Islet precursor cell (in vitro differentiated cells): ENCODE data around the gene DELE1.

Experiments used
- DNase-seq: peaks from one replicate; pipeline ENCODE4 v3.0.0-alpha.2; 2018

The DELE1 gene, protein sequence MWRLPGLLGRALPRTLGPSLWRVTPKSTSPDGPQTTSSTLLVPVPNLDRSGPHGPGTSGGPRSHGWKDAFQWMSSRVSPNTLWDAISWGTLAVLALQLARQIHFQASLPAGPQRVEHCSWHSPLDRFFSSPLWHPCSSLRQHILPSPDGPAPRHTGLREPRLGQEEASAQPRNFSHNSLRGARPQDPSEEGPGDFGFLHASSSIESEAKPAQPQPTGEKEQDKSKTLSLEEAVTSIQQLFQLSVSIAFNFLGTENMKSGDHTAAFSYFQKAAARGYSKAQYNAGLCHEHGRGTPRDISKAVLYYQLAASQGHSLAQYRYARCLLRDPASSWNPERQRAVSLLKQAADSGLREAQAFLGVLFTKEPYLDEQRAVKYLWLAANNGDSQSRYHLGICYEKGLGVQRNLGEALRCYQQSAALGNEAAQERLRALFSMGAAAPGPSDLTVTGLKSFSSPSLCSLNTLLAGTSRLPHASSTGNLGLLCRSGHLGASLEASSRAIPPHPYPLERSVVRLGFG

DNA sequence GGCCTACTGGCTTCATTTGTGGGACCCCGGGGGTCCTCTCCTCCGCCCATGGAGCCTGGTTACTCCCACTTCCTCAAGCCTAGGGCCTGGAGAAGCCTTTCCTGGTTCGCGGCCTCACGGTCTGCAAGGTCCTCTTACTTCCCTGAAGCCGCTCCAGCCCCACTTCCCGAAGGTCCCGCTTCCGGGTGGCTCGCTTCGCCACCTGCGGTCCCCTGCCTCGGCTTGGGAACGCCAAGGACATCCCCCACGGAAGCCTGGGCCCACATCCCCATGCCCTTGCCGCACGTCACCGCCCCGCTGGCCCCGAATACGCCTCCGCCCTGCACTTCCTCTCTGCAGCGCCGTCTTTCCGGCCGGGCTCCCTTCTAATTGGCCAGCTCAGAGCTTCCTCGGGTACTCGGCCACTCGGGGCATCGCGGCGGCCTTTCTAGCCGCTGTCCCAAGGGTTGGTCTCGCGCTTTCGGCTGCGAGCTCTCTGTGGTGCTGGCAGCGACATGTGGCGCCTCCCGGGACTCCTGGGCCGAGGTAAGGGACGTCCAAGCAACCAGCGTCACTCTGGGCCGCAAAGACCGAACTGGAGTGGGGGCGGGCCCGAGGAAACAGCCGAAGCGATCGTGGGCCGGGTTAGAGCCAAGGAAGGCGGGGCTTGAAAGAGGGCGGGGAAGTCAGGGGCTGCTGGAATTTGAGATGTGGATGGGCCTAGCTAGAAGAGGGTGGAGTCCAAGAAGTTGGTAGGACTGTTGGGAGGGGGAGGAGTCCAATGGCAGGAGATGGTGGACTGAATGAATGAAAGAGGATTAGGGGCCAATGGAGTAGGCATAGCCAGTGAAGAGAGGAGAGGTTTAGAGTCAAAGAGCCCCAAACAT, at the start of gene DELE1:
Gene DELE1 (plus strand): TSS at position 424 of the 866 bp plus-strand sequence. CDS start 71 bp downstream, at position 495.
- DNase-seq: peak; percentile 97

DNA sequence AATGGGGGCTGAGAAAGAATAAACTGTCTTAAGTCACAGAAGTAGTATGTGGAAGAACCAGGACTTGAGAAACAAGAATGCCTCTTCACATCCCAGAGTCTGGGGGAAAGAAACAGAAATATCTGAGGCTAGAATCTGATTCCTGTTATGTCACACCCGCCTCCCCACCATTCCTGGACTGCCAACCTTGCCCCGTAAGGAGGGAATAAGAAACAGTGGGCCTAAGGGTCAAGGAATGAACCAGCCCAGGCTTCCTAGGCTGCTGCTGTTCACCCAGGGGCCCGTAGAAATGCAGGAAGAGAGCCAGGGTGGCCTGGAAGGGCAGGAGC, 49.8 kb upstream of the DELE1 start:
- no peak for DNase-seq

DNA sequence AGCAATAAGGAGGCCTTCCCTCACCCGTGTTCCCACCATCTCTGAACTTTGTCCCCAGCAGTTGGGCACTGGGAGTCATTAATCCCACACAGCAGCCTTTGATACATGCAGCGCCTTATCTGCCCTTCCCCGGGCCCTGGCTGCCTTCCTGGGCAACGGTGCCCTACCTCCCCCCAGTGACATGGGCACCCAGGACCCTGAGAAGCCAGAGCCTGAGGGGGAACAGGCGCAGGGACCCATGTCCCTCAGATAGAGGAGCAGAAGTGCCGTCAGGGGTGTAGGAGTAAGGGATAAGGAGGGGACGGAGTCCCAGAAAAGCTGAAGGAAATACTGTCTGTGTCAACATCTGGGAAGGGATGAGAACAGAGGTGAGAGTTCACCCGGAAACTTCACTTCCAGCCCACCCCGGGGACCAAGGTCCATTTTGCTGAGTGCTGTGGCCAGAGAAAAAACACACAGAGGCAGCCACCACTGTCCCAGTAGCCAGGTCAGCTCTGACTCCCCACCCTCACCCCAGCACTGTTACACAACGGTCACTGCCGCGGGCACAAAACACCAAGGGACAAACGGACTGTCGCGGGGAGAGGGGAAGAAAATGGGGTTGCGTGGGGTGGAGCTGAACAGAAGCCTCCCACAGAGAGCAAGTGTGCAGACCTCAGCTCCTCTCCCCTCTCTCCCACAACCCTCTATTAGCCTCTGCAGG, 49.3 kb upstream of the DELE1 start:
- DNase-seq: peak; percentile 54

DNA sequence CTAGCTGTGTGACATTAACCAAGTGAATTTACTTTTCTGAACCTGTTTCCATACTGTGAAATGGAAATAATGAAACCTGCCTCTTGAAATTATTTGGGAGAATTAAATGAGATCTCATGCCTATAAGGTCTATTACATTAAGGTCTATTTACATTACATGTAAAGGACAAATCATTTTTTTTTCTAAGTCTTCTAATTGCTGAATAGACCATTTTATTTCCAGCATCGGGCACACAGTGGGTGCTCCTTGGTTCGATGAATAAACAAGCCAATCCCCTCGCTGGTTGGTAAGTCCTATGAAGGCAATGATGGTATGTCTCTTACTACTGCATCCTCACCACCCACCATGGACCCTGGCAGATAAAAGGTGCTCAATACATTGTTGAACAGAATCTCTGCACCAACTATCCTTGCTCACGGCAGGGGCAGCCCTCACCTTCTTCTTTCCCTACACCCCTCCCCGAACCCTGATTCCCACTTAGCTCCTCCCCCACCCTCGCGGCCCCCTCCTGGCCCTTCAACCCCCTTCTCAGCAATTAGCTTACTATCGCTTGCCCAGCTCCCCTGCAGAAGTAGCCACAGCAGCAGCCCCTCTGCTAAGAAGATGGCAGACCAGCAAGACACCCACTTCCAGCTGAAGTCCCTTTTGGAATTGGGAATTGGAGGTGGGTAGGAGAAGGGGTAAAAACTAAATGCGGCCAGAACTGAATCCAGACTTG, 48.5 kb upstream of the DELE1 start:
- no peak for DNase-seq

DNA sequence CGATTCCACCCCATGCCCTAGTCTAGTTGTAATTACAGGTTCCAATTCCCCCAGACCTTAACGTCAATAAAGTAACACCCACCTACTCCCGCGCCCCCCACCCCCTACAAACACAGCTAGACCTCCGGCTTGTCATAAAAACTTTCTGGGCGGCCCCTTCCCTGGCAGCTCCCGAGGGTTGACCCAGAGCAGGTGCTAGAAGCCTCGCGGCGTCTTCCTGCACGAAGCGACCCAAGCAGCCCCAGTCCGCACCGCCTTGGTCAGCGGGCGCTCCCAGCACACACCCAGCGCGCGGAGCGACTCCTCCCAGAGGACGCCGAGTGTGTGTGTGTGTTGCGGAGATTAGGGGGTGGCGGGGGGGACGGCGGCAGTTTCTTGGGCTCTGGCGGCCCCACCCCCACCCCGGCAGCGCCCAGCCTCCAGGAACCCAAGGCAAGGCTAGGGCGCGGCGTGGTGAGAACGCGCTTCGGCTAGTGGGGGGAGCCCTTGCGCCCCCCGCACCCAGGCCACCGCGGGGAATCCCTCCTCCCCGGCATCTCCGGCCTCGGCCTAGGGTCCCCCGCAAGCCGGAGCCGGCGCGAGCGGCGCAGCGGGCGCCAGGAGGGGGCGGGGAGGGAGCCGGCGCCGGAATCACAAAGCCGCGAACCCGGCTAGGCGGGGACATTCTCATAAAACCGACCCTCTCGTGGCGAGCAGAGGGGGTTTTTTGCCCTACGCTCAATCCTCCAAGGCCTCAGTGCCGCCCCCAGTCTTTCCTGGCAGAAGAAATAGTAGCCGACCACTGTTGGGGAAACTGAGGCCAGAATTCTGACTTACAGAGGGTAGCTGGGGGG, 47.7 kb upstream of the DELE1 start:
- DNase-seq: peak; percentile 70

DNA sequence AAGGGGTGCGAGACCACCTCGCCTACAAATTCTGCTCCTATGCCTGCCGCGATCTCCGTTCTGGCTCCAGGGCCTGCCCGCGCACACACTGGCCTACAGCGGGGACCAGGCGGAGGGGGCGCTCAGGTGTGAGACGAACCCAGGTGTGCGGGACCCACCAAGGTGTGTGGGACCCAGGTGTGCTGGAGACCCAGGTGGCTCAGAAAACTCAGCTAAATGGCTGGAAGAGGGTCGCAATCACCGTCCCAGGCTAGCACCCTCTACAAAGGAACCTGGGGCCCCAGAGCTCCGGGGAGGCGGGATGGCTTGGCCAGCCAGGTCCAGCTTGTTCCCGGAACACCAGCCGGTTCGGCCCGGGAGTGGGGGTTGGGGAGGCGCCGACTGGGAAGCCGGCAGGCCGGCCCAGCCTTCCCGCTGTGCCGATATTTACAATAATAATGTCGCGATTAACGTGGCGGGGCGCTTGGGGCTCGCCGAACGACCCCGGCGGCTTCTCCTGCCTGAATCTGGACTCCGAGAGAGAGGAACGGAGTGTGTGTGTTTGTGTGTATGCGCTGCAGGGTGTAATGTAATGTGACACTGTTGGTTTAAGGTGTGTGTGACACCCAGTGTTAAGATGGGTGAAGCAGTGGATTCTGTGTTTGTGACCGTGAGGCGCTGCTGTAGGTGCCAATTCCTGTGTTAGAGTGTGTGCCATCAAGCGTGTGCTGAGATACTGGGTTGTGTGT, 46.9 kb upstream of the DELE1 start:
- peak; percentile 55 for DNase-seq

DNA sequence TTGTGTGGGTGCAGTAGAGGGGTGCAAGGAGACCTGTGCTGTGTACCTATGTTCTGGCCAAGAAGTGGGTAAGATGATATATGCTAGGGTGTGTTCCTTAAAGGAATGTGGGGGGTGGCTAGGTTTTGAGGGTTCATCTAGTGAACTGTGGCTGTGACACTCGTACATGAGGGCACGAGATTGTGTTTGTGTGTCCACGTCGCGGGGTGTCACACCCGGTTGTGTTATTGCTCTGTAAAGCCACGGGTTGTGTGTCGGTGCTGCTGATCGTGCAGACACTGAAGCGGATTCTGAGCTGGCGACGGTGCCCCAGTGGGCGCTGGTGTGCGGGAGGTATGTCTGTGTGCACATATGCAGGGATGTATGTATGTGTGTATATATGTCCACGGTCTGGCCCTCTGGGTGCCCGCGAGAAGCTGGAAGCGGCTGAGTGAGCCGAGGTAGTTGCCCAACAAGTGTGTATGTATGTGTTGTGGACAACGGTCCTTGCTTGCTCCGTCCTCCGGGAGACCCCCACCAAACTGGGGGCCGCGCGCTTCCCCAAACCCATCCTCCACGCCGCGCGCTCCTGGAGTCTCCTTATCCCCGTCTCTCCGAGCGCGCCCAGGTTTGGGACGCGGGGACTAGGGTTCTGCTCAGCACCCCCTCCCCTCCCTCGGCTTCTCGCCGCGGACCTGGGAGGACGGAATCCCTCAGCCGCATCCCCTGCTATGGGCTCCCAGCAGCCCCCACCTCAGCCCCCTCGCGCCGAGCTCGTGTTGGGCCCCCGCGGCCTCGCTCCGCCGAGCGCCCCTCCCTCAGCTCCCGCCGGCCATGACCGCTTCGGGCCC, 46.1 kb upstream of the DELE1 start:
- peak; percentile 67 for DNase-seq

DNA sequence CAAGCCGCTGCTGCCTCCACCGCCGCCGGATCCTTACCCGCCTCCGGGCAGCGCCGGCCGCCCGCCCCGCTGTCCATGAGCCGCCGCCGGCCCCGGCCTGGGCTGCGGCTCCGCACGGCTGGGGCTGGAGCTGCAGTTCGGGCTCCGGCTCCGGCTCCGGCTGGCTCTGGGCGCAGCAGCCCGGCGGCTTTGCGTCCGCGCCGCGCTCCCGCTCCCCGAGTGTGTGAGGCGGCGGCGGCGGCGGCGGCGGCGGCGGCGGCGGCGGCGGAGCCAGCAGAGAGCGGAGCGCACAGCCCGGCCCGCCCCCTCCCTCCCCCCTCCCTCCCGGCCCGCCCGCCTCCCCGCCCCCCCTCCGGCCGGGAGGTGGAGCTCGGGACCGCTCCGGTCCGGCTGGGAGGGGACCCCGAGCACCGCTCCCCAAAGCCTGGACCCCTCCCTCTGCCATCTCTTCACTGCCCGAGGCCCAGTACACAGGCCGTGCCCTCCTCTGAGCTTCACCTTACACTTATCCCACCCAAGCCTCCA, 45.4 kb upstream of the DELE1 start, which contains the start of gene PCDH1:
Gene PCDH1 (minus strand): TSS at position 225 of the 525 bp plus-strand sequence. CDS start 148 bp downstream, at position 77.
- peak; percentile 70 for DNase-seq

DNA sequence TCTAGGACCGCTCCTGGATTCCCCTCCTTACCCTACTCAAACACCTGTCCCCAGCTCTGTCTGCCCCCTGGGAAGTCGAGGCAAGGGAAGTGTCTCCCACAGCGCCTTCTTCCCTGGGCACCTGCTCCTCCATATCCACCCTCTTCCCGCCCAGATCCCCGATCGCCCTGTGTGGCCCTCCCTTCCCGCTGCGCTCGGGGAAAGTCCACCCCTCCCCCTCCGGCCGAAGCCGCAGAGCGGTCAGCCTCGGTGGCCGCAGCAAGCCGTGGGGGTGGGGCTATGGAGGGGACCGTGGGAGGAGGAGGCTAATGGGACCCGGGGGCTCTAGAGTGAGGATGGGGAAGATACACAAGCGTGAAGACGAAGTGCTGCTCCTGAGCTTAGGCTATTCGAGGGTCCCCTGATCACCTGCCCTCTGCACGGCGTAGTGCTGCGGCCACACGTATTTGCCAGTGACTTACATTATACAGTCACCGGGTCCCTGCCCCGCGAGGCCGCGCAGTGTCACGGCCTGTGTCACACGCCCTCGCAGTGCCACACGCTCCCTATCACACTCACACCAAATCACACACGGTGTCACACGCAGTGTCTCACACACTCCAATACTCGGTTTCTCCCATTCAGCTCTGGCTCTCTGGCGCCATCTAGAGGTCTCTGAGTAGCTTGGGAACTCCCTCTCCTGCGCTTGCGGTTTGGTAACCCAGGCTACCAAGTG, 44.8 kb upstream of the DELE1 start:
- DNase-seq: peak; percentile 94

DNA sequence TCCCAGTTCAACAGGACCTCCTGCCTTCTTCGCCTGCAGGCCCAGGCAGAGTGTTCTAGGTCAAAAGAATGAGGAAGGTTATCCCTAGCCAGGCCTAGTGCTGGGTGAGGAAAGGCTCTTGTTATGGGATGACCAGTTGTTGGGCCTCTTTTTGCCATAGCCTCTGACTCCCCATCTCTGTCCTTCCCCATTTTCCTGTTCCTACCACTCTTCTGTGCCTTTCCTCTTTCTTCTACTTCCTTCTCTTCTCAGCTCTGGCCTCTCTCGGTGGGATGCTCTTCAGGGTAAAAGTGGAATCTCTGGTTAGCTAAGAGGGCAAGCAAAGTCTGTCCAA, 44.3 kb upstream of the DELE1 start:
- DNase-seq: no peak

DNA sequence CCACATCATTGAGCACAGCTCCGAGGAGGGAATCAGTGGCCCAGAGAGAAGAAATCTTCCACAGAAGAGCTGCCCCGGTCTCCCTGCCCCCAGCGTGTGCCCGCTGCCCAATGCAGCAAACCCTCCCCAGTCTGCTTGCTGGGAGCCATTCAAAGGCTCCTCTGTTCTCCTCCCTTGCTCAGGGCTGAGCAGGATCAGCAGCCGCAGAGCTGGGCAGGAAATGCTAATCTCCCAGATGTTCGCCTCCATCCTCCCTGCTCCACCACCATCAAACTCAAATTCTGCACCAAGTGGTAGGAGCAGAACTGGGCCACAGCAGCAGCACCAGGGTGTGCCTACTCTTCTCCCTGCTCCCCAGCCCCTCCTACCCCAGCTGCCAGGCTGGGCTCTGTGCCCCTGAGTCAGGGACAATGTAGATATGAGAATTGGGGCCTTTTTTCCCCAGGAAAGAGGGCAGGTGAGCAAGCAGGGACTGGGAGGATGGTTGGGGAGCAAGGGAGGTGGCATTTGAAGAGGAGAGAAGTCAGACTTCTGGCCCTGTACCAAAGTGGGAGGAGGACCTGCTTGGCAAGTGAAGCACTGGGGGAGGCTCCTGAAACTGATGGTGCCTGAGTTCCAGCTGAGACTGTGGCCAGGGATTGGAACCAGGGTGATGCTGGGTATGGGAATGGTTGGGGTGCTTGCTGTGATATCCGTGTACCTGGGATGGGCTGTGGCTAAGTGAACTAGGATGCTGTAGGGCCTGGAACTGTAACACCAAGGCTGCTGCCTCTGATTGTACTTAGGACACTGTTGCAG, 43.5 kb upstream of the DELE1 start:
- DNase-seq: no peak

DNA sequence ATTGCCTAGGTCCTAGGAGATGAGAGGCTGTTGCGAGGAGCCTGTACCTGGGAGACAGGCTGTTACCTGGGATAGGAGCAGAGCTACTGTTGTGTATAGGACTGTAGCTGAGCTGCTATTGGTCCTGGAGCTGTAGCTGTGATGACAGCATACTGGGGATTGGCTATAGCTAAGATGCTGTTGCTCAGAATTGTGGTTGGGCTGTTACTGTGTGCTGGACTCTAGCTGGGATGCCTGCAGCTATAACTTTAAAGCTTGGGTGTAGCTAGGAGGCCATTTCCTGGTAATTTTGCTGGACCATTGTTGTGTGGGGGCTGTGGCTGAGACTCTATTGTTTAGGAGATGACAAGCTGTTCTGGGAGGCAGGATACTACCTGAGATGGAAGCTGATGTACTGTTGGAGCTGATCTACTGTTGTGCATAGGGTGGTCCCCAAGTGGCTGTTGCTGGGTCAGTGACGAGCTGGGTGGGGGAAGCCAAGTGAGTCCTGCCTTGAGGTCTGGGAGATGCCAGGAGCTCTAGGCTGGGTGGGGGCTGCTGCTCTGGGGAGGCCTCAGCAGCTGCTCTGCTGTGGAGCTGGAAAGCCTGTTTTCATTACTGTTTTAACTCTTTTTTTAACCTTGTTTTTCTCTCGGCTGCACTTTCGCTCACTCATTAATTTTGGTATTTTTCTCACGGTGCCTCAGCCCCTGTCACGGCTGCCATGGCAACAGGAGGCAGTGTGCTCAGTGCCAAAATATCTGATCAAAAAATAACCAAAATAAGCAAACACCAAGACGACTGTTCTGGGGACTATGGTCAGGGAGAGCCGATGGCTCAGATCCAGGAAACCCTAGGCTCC, 42.5 kb upstream of the DELE1 start:
- peak; percentile 76 for DNase-seq

DNA sequence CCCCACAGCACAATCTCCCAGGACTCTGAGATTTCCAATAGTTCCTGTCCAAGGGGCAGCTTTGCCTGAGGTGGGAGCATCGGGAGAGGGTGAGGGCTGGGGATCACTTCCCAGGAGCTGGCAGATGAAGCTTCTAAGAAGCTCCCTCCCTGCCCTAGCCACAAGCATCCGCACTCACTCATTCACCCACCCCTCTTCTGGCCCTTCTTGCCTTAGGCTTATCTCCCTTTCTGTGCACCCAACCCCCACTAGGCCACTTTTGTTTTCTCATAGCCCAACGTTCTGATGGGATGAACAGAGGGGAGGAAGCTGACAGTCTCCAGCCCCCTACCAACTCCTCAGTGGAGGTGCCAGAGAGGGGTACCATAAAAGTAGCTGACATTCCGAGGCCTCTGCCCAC, 41.8 kb upstream of the DELE1 start:
- peak; percentile 88 for DNase-seq

DNA sequence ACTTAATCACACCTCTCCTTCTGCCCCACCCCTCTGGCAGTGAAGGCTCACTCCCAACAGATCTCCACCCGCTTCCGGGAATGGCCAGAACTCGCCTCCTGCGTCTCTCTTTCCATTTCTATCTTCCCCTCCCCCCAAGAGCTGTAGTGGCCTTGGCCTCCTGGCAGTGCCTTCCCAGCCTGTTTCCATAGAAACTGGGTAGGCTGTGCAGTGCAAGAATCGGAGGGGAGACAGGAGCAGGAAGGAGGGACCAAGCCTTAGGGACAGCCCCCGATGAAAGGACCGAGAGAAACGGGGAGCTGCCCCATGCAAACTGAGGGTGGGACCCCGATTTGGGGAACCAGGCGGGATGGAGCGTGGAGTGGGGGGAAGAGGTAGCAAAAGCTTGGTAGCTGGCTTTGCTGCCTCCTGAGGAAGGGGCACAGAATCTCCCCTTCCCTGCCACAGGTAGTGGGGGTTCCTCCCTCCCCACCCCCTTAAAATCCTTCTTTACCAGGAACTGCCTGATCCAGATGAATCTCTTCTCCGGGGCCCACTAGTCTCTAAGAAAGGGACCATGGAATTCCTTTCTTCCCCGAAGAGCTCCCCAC, 41.0 kb upstream of the DELE1 start:
- peak; percentile 94 for DNase-seq

DNA sequence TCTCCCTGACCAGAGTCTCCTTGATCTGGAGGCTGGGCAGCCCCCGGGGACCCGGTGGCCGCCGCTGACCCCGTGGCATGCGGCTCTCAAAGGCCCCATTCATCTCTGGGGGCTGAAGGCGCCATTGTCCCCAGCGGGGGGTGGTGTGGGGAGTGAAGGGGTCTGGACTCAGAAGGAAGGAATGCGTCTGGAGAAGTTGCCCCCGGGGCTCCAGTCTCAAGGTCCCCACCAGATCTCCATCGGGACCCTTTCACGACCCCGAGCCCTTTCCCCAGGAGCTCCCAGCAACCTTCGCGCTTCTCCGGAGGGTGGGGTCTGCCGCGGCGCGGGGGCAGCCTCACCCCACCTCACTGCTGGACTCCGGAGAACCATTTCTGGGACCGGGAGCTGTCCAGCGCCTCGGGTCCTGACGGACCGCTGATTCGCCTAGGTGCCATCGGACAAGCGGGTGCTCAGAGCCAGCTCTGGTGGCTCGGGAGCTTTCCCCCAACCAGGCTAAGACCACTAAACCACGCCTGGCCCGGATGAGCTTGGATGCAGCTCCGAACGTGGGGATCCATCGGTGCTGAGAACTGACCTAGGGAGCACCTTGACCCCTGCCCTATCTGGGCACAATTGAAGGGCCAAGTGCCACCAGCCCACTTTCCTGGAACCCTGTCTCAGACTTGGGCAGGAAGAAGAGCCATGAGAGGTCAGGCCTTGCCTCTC, 40.3 kb upstream of the DELE1 start:
- DNase-seq: peak; percentile 98

DNA sequence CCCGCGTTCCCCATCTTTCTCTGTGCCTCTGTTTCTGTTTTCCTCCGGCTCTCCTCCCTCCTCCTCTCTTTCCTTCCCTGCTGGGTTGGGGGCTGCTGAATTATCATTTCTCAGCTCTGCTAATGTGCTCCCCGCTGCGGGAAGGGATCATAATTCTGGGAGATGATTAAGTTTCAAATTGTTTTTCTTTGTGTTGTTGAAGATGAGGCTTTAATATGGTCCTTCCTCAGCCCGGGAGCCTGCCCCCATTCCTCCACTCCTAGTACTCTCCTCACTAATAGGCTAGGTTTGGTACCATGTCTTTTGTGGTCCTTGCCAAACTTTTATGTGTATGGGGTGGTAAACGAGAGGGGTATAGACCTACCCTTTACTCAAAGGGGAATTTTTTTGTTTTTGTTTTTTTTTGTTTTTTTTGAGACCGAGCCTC, 39.8 kb upstream of the DELE1 start:
- no peak for DNase-seq
